Right lobe of liver (tissue), 6 donors: ENCODE results near the gene NRN1L. TPM values are rescaled to one million over a fixed set of nuclear protein-coding genes. Genes with fewer than 3 reads are reported as not detected.
"Not testable (repeated sequence)": the region's sequence is repeated elsewhere in the genome, so short reads cannot be mapped to it uniquely, and the experiment has no call there.

Source experiments
- ATAC-seq, 4 donors: fragments of 200-7000 bp; cut with Tn5 transposase; one replicate each; pipeline ENCODE4 v1.9.1; 2020; ENCODE audit warnings: mild to moderate bottlenecking in 4 of 4, moderate library complexity in 4 of 4
- DNase-seq, 3 donors: peaks; one replicate each; pipeline ENCODE4 v3.0.0-alpha.2; 2020
- H3K27ac ChIP-seq, 3 donors: fragments of 200-600 bp; one replicate each; pipeline ENCODE4 v1.8.0; 2022
- H3K27me3 ChIP-seq, 2 donors: fragments of 200-600 bp; one replicate each; pipeline ENCODE4 v1.8.0; 2022
- H3K36me3 ChIP-seq, 4 donors: fragments of 200-600 bp; sonication (generic) in 1 of 4; one replicate each; pipeline versions ENCODE4 v1.5.1 to v1.8.0; 2017 to 2022; ENCODE audit warnings: control low read depth in 1 of 4
- H3K4me1 ChIP-seq, 4 donors: fragments of 200-600 bp; sonication (generic) in 1 of 4; one replicate each; pipeline versions ENCODE4 v1.5.1 to v1.8.0; 2017 to 2022; ENCODE audit warnings: control low read depth in 1 of 4
- H3K4me3 ChIP-seq, 3 donors: fragments of 200-600 bp; one replicate each; pipeline ENCODE4 v1.8.0; 2022
- H3K9me3 ChIP-seq, 4 donors: fragments of 200-600 bp; sonication (generic) in 1 of 4; one replicate each; pipeline versions ENCODE4 v1.5.1 to v1.8.0; 2017 to 2022; ENCODE audit warnings: control low read depth in 1 of 4
- POLR2A ChIP-seq: fragments of 450-650 bp; IDR thresholded peaks from one replicate; pipeline ENCODE4 v1.6.1; 2017; ENCODE audit warnings: antibody characterized with exemption, mild to moderate bottlenecking
- WGBS: methylation state at CpG from one replicate; pipeline ENCODE4 v1.1.6; 2018; ENCODE audit warnings: low coverage, low lambda C conversion rate; ENCODE audit not compliant: insufficient coverage; ENCODE audit errors: missing lambda C conversion rate; 5-methylcytosine and 5-hydroxymethylcytosine counted together
- intact Hi-C, 2 donors: fragments of 100-400 bp; cut with DNase I; formaldehyde crosslinking; loops; one replicate each; pipeline versions ENCODE4 v1.11.2 to v1.14.1; 2022
- long read RNA-seq: library from polyadenylated mRNA; unstranded; transcript quantifications from one replicate; pipeline ENCODE4 v2.0.0, GENCODE V29; 2019
- total RNA-seq, 6 experiments: library from RNA; depleted of rRNA in 2 of 6; stranded (reverse); fragments of >200 nt in 2 of 6; fragmentation: NEBNext Ultra II Directional in 3 of 6; extraction: Animal tissue kit (Norgen Biotek cat#: 25700) in 3 of 6; gene quantifications; one replicate each; pipeline versions ENCODE4 v1.1.0 to v1.2.4, GENCODE V29; 2016 to 2023
- TF ChIP-seq, protein P1 (sequence below), 4 donors: fragments of 200-600 bp in 3 of 4; fragments of 450-650 bp in 1 of 4; IDR thresholded peaks; one replicate each; pipeline versions ENCODE4 v1.5.1 to v1.8.0; 2016 to 2022; ENCODE audit warnings: antibody characterized with exemption in 4 of 4, mild to moderate bottlenecking in 2 of 4
- donor health status: DM: no; HTN: yes; CAD: no.
- donor health status: DM: no; HTN: no; CAD: no.
- donor health status: DM: no; HTN: no; CAD: no.
- donor health status: DM: no; HTN: yes; CAD: no.
- donor health status: DM: no; HTN: yes; CAD: no.

The NRN1L gene
- total RNA-seq = under 1 TPM in 1 of 6 experiments, not detected in 5; 0.84 TPM
- long read RNA-seq = 0 reads

DNA sequence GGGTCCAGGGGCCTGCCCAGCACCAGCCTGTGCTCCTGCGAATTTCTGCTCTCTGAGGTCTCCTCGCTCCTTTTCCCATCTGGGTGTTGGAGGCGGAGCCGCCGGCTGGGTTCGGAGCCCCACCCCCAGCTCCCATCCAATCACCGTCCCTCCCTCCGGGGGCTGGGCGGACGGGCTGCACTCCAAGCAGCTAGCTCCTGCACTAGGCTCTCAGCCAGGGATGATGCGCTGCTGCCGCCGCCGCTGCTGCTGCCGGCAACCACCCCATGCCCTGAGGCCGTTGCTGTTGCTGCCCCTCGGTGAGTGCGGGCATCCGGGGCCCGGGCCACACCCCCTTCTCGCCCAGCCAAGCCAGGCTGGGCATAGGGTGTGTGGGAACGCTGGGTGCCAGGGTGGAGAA is at the start of gene NRN1L:
Gene NRN1L, plus strand, starts transcription at position 202 of the 400 bp plus-strand sequence. Its CDS starts 19 bp downstream, at position 221.
- TF ChIP-seq POLR2A = no peak
- TF ChIP-seq, protein P1, sequence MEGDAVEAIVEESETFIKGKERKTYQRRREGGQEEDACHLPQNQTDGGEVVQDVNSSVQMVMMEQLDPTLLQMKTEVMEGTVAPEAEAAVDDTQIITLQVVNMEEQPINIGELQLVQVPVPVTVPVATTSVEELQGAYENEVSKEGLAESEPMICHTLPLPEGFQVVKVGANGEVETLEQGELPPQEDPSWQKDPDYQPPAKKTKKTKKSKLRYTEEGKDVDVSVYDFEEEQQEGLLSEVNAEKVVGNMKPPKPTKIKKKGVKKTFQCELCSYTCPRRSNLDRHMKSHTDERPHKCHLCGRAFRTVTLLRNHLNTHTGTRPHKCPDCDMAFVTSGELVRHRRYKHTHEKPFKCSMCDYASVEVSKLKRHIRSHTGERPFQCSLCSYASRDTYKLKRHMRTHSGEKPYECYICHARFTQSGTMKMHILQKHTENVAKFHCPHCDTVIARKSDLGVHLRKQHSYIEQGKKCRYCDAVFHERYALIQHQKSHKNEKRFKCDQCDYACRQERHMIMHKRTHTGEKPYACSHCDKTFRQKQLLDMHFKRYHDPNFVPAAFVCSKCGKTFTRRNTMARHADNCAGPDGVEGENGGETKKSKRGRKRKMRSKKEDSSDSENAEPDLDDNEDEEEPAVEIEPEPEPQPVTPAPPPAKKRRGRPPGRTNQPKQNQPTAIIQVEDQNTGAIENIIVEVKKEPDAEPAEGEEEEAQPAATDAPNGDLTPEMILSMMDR (IDR thresholded peaks at IDR 0.05) = no peak
- Histone ChIP-seq H3K27me3 (no peaks in the 10 kb centered on the region), H3K36me3 (peaks cover 3 to 32% (median 12%) of the 10 kb centered on the region in 4 donors), H3K9me3 (no peaks in the 10 kb centered on the region), H3K27ac (no peak within 1 kb of the TSS), H3K4me1 (peaks cover 0 to 11% (median 5%) of the 10 kb centered on the region in 4 donors), H3K4me3 (no peak within 1 kb of the TSS)
- ATAC-seq (peak; percentile 92 to 97 (median 95)), DNase-seq (peak; percentile 92 to 95 (median 94))
- WGBS = 36% methylated on average over 5 of the region's 22 CpGs
- intact Hi-C loops = loop anchor here (5.0 kb wide), 1 partner anchor 43 kb away; no protein-coding TSS in a partner anchor

DNA sequence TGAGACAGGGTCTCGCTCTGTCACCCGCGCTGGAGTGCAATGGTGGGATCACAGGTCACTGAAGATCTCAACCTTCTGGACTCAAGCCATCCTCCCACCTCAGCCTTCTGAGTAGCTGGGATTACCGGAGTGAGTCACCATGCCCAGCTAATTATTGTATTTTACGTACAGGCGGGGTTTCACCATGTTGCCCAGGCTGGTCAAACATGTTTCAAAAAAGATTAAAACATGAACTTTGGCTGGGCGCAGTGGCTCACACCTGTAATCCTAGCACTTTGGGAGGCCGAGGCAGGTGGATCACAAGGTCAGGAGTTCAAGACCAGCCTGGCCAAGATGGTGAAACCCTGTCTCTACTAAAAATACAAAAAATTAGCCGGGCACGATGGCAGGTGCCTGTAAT is 47.5 kb upstream of the NRN1L start:
- H3K4me3 ChIP-seq, H3K27ac ChIP-seq, H3K9me3 ChIP-seq, H3K36me3 ChIP-seq, ATAC-seq, intact Hi-C loops, DNase-seq, H3K27me3 ChIP-seq: not testable (repeated sequence)
- 83% methylated on average over 5 of the region's 10 CpGs for WGBS
- peaks cover 0 to 16% (median 3%) of the 10 kb centered on the region in 4 donors for H3K4me1 ChIP-seq

DNA sequence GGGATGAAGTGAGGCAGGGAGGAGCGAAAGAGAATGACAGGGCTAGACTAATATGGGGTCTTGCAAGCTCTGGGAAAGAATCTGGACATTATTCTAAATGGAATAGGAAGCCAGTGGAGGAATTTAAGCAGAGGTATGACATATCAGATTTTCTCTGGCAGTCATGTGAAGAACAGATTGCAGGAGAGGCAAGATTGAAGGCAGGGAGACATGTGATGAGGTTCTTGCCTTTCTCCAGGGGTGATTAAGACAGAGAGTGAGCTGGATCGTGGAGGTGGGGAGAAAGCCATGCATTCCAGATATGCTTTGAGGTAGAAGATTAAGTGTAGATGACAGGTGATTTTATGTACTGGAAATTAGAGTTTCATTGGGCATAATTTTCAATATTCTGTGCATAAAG is 46.9 kb upstream of the NRN1L start:
- no peak for DNase-seq
- H3K4me3 ChIP-seq = no peak overlapping the region
- no peak for ATAC-seq
- H3K27ac ChIP-seq = no peak overlapping the region
- H3K9me3 ChIP-seq = no peaks in the 10 kb centered on the region
- WGBS = 89% methylated on average over 2 of the region's 2 CpGs
- peaks cover 0 to 13% (median 2%) of the 10 kb centered on the region in 4 donors for H3K4me1 ChIP-seq
- intact Hi-C loops = no loop called here
- TF ChIP-seq, protein P1 (IDR thresholded peaks at IDR 0.05) = no peak
- no peak for TF ChIP-seq POLR2A
- H3K27me3 ChIP-seq = no peaks in the 10 kb centered on the region
- no peaks in the 10 kb centered on the region for H3K36me3 ChIP-seq

DNA sequence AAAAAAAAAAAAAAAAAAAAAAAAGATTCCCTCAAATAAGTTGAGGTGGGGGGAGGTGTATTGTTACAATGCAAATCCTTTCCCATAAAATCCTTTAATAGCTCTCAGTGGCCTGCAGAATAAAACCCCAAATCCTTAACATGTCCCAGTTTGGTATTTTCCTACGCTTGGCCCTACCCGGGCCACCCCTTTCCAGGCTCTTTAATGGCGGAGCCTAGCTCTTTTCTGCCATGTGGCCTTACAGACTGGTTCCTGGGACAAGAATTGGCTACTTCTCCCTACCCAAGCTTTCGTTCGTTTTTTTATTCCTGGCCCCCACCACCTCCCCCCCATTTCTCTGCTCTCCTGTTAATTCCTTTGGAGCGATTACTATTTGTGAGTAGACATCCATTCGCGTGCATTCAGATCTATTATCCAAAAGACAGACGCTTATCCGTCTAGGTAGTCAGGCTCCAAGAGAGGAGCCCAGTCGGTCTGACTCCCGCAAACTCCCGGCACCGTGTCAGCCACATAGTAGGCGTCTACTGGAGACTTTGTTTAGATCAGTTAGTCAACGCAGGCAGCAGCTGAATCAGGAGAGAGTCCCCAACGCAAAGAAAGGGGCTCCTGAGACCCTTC is 43.4 kb upstream of the NRN1L start:
- peak in 1 of 4 donors; percentile 1 for ATAC-seq
- intact Hi-C loops = no loop called here

More for the DNA sequence above, 43.4 kb upstream of the NRN1L start:
- peaks cover 0 to 31% (median 7%) of the 10 kb centered on the region in 4 donors for H3K4me1 ChIP-seq
- DNase-seq = no peak
- no peaks in the 10 kb centered on the region for H3K27me3 ChIP-seq
- H3K36me3 ChIP-seq = no peaks in the 10 kb centered on the region
- 42% methylated on average over 17 of the region's 17 CpGs for WGBS
- TF ChIP-seq, protein P1 (IDR thresholded peaks at IDR 0.05) = no peak
- TF ChIP-seq POLR2A = no peak
- H3K9me3 ChIP-seq = no peaks in the 10 kb centered on the region
- H3K4me3 ChIP-seq = peak overlapping the region; percentile 74 to 87 (median 83)
- peak overlapping the region; percentile 98 to 99 (median 98) for H3K27ac ChIP-seq
